ENCODE results near the gene MFSD6.

GRCh38 chr2:190412966-190413365 lies 4.8 kb downstream of the MFSD6 start:
- TF ChIP-seq RAD21 (IDR thresholded peaks at IDR 0.05; ENCODE audit: low read depth): no peak
- TF ChIP-seq EP300 (IDR thresholded peaks at IDR 0.05; ENCODE audit: borderline replicate concordance): no peak
- TF ChIP-seq USF1 (IDR thresholded peaks at IDR 0.05): no peak
- TF ChIP-seq FOXM1 (IDR thresholded peaks at IDR 0.05; ENCODE audit: borderline replicate concordance, low read depth): no peak
- no peak for TF ChIP-seq TAF1 (IDR thresholded peaks at IDR 0.05; ENCODE audit: low read depth)
- no peak for TF ChIP-seq EGR1 (IDR thresholded peaks at IDR 0.05)
- TF ChIP-seq YY1 (IDR thresholded peaks at IDR 0.05; ENCODE audit: low read depth): no peak

All from Ishikawa (cell line).